Measurements from ENCODE around the gene BAHD1.

Gene BAHD1

DNA sequence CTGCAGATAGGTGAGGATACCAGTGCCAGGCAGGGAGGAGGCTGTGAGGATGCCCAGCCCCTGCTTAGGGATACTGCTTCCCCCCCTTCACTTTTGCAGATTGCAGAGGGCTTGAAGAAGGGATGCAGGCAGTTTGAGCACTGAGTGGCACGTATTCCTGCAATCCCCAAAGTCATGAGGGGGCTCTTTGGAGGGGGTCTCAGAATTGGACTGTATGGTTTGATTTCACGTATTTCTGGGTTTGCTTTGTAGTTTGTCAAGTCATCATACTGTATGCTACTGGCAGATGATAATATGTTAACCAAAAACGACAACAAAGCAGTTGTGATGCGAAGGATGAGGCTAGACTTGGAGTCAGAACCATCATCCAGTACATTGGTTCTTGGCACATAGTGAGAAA lies 58.1 kb downstream of the BAHD1 start:
- no peak for DNase-seq (ENCODE audit: low read depth, low spot score)

DNA sequence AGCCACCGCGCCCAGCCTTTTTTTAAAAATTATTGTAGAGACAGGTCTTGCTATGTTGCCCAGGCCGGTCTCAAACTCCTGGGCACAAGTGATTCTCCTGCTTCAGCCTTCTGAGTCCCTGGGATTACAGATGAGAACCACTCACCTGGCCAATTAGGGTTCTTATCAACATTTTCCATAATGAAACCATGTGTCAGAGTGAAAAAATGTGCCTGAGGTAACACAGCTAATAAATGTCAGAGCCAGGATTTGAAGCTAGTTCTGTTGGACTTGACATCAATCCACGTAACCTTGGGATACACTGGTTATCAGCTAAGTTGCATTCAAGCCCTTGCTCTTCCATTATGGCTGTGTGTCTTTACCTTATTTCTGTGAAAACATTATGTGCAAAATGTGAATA lies 59.2 kb downstream of the BAHD1 start:
- no peak for DNase-seq (ENCODE audit: low read depth, low spot score)

- DNase-seq (ENCODE audit: low read depth, low spot score), result no peak
Observed at GRCh38 chr15:40500568-40501330, 60.0 kb downstream of the BAHD1 start.

DNA sequence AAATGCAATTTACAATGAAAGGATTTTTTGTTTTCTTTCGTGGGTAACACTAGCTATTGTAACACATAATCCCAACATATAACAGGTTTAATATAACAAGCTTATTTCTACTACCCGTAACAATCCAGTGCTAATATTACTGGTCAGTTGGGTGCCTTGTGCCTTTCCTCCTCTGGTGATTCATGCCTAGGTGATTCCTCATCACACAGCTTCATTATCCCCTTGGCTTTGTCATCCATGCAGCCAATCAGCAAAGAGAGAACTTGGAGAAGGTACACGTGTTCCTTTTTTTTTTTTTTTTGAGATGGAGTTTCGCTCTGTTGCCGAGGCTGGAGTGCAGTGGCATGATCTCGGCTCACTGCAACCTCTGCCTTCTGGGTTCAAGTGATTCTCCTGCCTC lies 60.7 kb downstream of the BAHD1 start:
- DNase-seq (ENCODE audit: low read depth, low spot score), result no peak

DNA sequence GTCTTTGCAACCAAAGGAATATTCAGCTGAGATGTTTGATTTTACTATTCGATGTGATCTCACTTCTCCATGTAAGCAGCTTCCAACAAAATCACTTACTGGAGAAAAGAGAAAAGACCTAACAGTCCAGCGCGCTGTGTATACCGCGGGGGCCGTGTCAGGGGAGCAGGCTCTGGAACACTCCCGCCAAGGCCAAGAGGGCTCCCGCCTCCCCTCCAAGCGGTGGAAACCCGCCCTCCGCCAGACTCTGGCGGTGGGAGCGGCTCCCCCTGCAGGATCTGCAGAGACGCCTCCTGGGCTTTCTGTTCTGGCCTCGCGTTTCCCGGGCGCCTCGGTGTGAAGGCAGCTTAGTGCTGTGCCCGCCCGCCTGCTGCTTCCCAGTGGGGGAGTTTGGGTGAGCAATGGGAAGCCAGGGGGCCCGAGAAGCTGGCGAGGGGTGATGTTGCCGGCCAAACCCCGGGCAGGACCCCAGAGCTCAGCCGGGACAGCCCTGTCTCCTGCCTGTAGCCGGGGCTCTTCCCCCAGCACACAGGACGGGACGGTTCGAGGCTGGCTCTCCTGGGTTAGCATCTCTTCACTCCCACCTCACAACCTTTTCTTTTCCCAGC lies 66.3 kb downstream of the BAHD1 start:
- peak; percentile 89 for DNase-seq (ENCODE audit: low read depth, low spot score)

DNA sequence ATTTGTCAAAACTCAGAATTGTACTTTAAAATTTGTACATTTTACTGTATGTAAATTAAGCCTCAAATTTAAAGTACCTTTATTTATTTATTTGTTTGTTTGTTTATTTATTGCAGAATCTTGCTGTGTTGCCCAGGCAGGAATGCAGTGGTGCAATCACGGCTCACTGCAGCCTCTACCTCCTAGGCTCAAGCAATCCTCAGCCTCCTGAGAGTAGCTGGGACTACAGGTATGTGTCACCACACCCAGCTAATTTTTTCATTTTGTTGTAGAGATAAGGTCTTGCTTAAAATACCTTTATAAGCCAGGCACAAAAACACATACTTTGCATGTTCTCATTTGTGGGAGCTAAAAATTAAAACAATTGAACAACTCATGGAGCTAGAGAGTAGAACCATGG lies 67.5 kb downstream of the BAHD1 start:
- no peak for DNase-seq (ENCODE audit: low read depth, low spot score)

DNA sequence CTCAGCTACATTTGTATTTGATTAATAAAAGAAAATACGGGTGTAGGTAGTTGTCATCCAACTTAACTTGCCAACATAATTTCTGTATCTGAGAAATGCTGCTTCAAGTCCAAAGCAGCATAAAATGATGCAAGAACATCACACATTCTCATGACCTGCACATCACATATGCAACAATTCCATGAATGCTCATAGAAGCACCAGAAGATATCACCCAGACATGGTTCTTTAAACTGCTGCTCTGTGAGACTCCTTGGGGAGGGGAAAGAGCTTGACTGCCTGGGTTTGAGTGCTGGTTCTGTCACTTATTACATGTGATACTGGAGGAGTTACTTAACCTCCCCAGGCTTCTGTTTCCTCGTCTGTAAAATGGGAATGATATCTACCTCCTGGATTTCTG lies 69.4 kb downstream of the BAHD1 start:
- no peak for DNase-seq (ENCODE audit: low read depth, low spot score)

- no peak for DNase-seq (ENCODE audit: low read depth, low spot score)
Observed at GRCh38 chr15:40511093-40511471, 70.3 kb downstream of the BAHD1 start.

DNA sequence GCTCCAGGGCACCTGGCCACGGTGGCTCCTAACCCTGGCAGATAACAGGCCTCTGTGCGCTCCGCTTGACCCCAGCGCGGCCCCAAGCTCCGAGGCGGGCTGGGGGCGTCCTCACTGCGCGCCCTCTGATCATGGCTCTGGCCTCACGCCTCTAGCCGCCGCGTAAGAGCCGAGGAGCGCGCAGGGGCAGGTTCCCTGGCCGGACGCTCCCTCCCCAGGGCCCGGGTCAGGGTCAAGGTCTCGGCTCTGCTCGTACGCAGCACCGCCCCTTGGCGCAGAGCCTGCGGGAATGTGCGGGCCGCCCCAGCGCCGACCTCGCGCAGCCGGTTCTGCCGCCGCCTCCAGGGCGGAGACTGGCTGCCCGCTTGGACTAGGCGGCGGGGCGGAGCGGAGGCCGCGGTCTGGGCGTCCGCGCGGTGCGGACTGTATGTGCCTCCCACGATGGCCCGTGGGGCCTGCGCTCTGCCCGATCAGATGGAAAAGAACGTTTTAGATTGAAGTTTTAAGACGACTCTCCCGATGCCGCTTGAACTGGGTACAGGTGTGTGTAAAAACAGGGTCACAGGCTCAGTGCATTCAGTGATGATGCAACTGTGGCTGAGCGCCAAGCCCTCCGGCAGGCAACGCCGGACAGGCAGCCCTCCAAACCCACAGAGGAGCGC lies 70.8 kb downstream of the BAHD1 start:
- DNase-seq (ENCODE audit: low read depth, low spot score), result peak; percentile 59

GRCh38 chr15:40512440-40512839 lies 71.7 kb downstream of the BAHD1 start:
- no peak for DNase-seq (ENCODE audit: low read depth, low spot score)

- DNase-seq (ENCODE audit: low read depth, low spot score), result no peak
Observed at GRCh38 chr15:40513609-40514008, 72.9 kb downstream of the BAHD1 start.

DNA sequence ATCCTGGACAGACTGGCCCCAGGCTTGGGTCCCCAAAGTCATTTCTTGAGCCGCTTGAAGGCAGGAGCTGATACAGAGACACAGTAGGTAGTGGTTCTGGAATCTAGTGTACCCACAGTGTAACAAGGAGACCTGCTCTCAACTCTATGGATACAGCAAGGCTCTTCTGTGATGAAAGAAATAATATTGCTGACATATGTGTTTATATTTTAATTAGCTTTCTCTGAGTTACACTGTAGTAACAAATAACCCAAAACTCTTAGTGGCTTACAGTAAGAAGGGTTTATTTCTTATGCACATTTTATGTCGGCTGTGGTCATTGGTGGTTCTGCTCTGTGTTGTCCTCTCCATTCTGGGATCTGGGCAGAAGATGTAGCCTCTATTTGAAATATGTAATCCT lies 75.6 kb downstream of the BAHD1 start:
- DNase-seq (ENCODE audit: low read depth, low spot score), result no peak
